IMR-90 (cell line): Measurements from ENCODE around the gene AJM1. TPM values are rescaled to one million over a fixed set of nuclear protein-coding genes. Genes with fewer than 3 reads are reported as not detected.

ENCODE experiments used
- ATAC-seq: fragments of 200-7000 bp; cut with Tn5 transposase; 2 replicates; pipeline ENCODE4 v1.9.1; 2020; ENCODE audit warnings: low read depth, mild to moderate bottlenecking, moderate library complexity
- BruUV-seq: library from RNA; stranded (reverse); fragments of 400-500 nt; replicated peaks from 2 replicates; lab custom pipeline; 2021; lab: Mats Ljungman, UMichigan
- CTCF ChIA-PET: fragments of 300-600 bp; formaldehyde crosslinking; extraction: SDS; loops from one replicate; lab custom pipeline; 2021; ENCODE audit warnings: antibody characterized with exemption; lab: Yijun Ruan, JAX
- POLR2A ChIA-PET: fragments of 300-600 bp; sonication (Branson Sonifier 250); formaldehyde crosslinking; loops from one replicate; lab custom pipeline; 2022; ENCODE audit warnings: antibody characterized with exemption; ENCODE audit not compliant: unreplicated experiment; lab: Charles Lee
- DNase-seq: peaks from one replicate; pipeline ENCODE4 v3.0.0; 2013
- H2AFZ ChIP-seq: replicated peaks from 2 replicates; pipeline ENCODE3; 2013; ENCODE audit warnings: low read length, mild to moderate bottlenecking; ENCODE audit not compliant: poor library complexity
- H2AK5ac ChIP-seq: 2 replicates; pipeline ENCODE4 v1.6.1; 2013; ENCODE audit warnings: low read depth, low read length, inconsistent platforms
- H2AK9ac ChIP-seq: replicated peaks from 2 replicates; pipeline ENCODE3; 2013; ENCODE audit warnings: mild to moderate bottlenecking, low read depth, low read length, moderate library complexity; ENCODE audit not compliant: poor library complexity
- H2BK120ac ChIP-seq: 2 replicates; pipeline ENCODE4 v1.6.1; 2013; ENCODE audit warnings: low read depth, low read length, inconsistent platforms
- H2BK15ac ChIP-seq: 3 replicates; pipeline ENCODE4 v1.6.1; 2013; ENCODE audit warnings: low read depth, low read length, inconsistent platforms
- H2BK20ac ChIP-seq: 2 replicates; pipeline ENCODE4 v1.6.1; 2013; ENCODE audit warnings: low read depth, mild to moderate bottlenecking, inconsistent platforms, low read length, moderate library complexity
- H2BK5ac ChIP-seq: 2 replicates; pipeline ENCODE4 v1.6.1; 2013; ENCODE audit warnings: mild to moderate bottlenecking, low read depth, low read length, inconsistent platforms; ENCODE audit not compliant: poor library complexity, severe bottlenecking
- H3K14ac ChIP-seq: replicated peaks from 2 replicates; pipeline ENCODE4 v1.6.1; 2013; ENCODE audit warnings: low read depth, low read length, inconsistent platforms
- H3K18ac ChIP-seq: 2 replicates; pipeline ENCODE4 v1.6.1; 2013; ENCODE audit warnings: low read depth, low read length, control low read depth
- H3K23ac ChIP-seq: 2 replicates; pipeline ENCODE4 v1.6.1; 2013; ENCODE audit warnings: low read depth, low read length, inconsistent platforms
- H3K27ac ChIP-seq: 2 replicates; pipeline ENCODE4 v1.5.1; 2013; ENCODE audit warnings: mild to moderate bottlenecking, control low read depth, low read length; ENCODE audit not compliant: insufficient read depth
- H3K27me3 ChIP-seq: 2 replicates; pipeline ENCODE4 v1.6.1; 2013; ENCODE audit warnings: low read length; ENCODE audit not compliant: control insufficient read depth, insufficient read depth
- H3K36me3 ChIP-seq: 2 replicates; pipeline ENCODE4 v1.6.1; 2013; ENCODE audit warnings: low read length, mixed read lengths; ENCODE audit not compliant: control insufficient read depth, insufficient read depth
- H3K4ac ChIP-seq: 2 replicates; pipeline ENCODE4 v1.6.1; 2013; ENCODE audit warnings: low read depth, low read length, inconsistent platforms
- H3K4me1 ChIP-seq: 2 replicates; pipeline ENCODE4 v1.6.1; 2013; ENCODE audit warnings: low read length, mixed read lengths; ENCODE audit not compliant: control insufficient read depth, insufficient read depth
- H3K4me2 ChIP-seq: 2 replicates; pipeline ENCODE4 v1.6.1; 2013; ENCODE audit warnings: low read depth, mild to moderate bottlenecking, control low read depth, low read length, moderate library complexity
- H3K4me3 ChIP-seq: 2 replicates; pipeline ENCODE4 v1.5.1; 2013; ENCODE audit warnings: low read depth, mild to moderate bottlenecking, control low read depth, low read length, moderate library complexity; ENCODE audit not compliant: insufficient read depth
- H3K56ac ChIP-seq: 2 replicates; pipeline ENCODE4 v1.6.1; 2013; ENCODE audit warnings: low read length, inconsistent platforms; ENCODE audit not compliant: insufficient read depth; ENCODE audit errors: extremely low read depth
- H3K79me1 ChIP-seq, 2 experiments: 2 replicates each; pipeline ENCODE4 v1.6.1; 2013; ENCODE audit warnings: low read length in 2 of 2, inconsistent platforms in 1 of 2, low read depth in 1 of 2
- H3K9ac ChIP-seq: 2 replicates; pipeline ENCODE4 v1.6.1; 2013; ENCODE audit warnings: low read depth, low read length, control low read depth
- H3K9me1 ChIP-seq: 2 replicates; pipeline ENCODE4 v1.6.1; 2013; ENCODE audit warnings: low read length, inconsistent platforms; ENCODE audit not compliant: insufficient read depth
- H3K9me3 ChIP-seq: 2 replicates; pipeline ENCODE4 v1.6.1; 2013; ENCODE audit warnings: low read length; ENCODE audit not compliant: control insufficient read depth, insufficient read depth
- H4K20me1 ChIP-seq: 2 replicates; pipeline ENCODE4 v1.6.1; 2013; ENCODE audit warnings: low read length, inconsistent platforms; ENCODE audit not compliant: insufficient read depth
- H4K5ac ChIP-seq: 2 replicates; pipeline ENCODE4 v1.6.1; 2013; ENCODE audit warnings: mild to moderate bottlenecking, low read depth, low read length, control low read depth
- H4K8ac ChIP-seq, 2 experiments: 2 replicates each; pipeline ENCODE4 v1.6.1; 2013; ENCODE audit warnings: low read depth in 2 of 2, low read length in 2 of 2, control low read depth in 1 of 2, inconsistent platforms in 1 of 2
- H4K91ac ChIP-seq: 2 replicates; pipeline ENCODE4 v1.6.1; 2013; ENCODE audit warnings: low read depth, low read length, inconsistent platforms; ENCODE audit not compliant: insufficient read depth
- RFX5 ChIP-seq: IDR thresholded peaks from 2 replicates; pipeline ENCODE4 v1.8.0; 2012; ENCODE audit warnings: low read depth, mild to moderate bottlenecking, low read length, moderate library complexity
- WGBS, 2 experiments: methylation state at CpG; one replicate each; pipeline versions ENCODE4 v1.1.5 to v1.1.7; 2013; ENCODE audit warnings: missing lambda C conversion rate in 2 of 2; ENCODE audit not compliant: insufficient read length in 1 of 2; ENCODE audit errors: extremely low coverage in 2 of 2; 5-methylcytosine and 5-hydroxymethylcytosine counted together
- dilution Hi-C: fragments of 300-500 bp; cut with HindIII; formaldehyde crosslinking; loops from one replicate; pipeline ENCODE4 v1.14.3; 2018; ENCODE audit warnings: low sequenced_read_pairs; ENCODE audit not compliant: unreplicated experiment
- in situ Hi-C: fragments of 300-500 bp; cut with MboI; formaldehyde crosslinking; loops from 3 replicates; pipeline ENCODE4 v1.14.3; 2019; ENCODE audit warnings: low sequenced_read_pairs, inconsistent platforms, mixed read lengths
- intact Hi-C: fragments of 100-400 bp; cut with micrococcal nuclease; formaldehyde crosslinking; loops from 2 replicates; pipeline ENCODE4 v1.10.0; 2022
- polyA plus RNA-seq, 3 experiments: library from polyadenylated mRNA; depleted of rRNA; stranded (reverse); fragments of >200 nt; gene quantifications; 2 replicates each; pipeline ENCODE4 v1.2.3, GENCODE V29; 2012; ENCODE audit warnings: low replicate concordance in 1 of 3
- total RNA-seq: library from RNA; depleted of rRNA; stranded (reverse); fragments of >200 nt; gene quantifications from 2 replicates; pipeline ENCODE4 v1.2.3, GENCODE V29; 2012

AJM1 gene
- total and polyA plus RNA-seq, 2 of the 4 experiments (the other 2 are of a cell fraction): 0.18 to 1.5 TPM

GRCh38 chr9:136838314-136839228, 3.7 kb upstream of the AJM1 start:
- Histone ChIP-seq H2AFZ (no peak overlapping the region), H3K14ac (no peak overlapping the region), H4K20me1 (peaks cover 17% of the 10 kb centered on the region), H3K23ac (no peak overlapping the region), H4K91ac (no peak overlapping the region), H3K9me3 (no peaks in the 10 kb centered on the region), H3K4me3 (no peak overlapping the region), H3K36me3 (peaks cover 17% of the 10 kb centered on the region), H3K56ac (no peak overlapping the region), H3K4ac (no peak overlapping the region), H3K18ac (no peak overlapping the region), H2BK120ac (no peak overlapping the region), H2BK20ac (no peak overlapping the region), H3K9me1 (peaks cover 7% of the 10 kb centered on the region; the same call in 1 of the 2 replicates), H3K9ac (no peak overlapping the region), H3K79me1 (peaks cover 0 to 6% of the 10 kb centered on the region in 2 experiments; a peak in 1 of 4 replicates), H2BK5ac (no peak overlapping the region), H3K27ac (no peak overlapping the region), H3K4me1 (peaks cover 9% of the 10 kb centered on the region), H4K5ac (no peak overlapping the region), H2AK9ac (no peak overlapping the region), H3K4me2 (no peak overlapping the region), H2AK5ac (no peak overlapping the region), H2BK15ac (no peak overlapping the region), H3K27me3 (no peaks in the 10 kb centered on the region), H4K8ac (no peak overlapping the region)
- CTCF ChIA-PET: no interaction called here
- TF ChIP-seq RFX5: no peak
- dilution Hi-C loops: no loop called here
- no peak for DNase-seq
- POLR2A ChIA-PET: no interaction called here
- intact Hi-C loops: no loop called here
- ATAC-seq: no peak
- in situ Hi-C loops: no loop called here
- no TSS peak for BruUV-seq
- 99% methylated on average over 14 of the region's 29 CpGs; no CpG with 5 or more reads in 1 of the 2 experiments for WGBS, 2 experiments
